BE2C (cell line): ENCODE results near the gene SFMBT2.

ENCODE experiments used
- DNase-seq: peaks from one replicate; pipeline ENCODE4 v3.0.0-alpha.2; 2020
- H3K27me3 ChIP-seq: fragments of 250-450 bp; sonication (Bioruptor Pico); 2 replicates; pipeline ENCODE4 v1.5.1; 2020; ENCODE audit warnings: mild to moderate bottlenecking
- H3K36me3 ChIP-seq: fragments of 250-450 bp; sonication (Bioruptor Pico); 2 replicates; pipeline ENCODE4 v1.5.1; 2020; ENCODE audit warnings: mild to moderate bottlenecking
- H3K4me1 ChIP-seq: fragments of 250-450 bp; sonication (Bioruptor Pico); 2 replicates; pipeline ENCODE4 v1.5.1; 2020
- H3K4me3 ChIP-seq: 2 replicates; pipeline ENCODE4 v1.5.1; 2011; ENCODE audit warnings: low read depth, low read length
- H3K9me3 ChIP-seq: fragments of 250-450 bp; sonication (Bioruptor Pico); 2 replicates; pipeline ENCODE4 v1.5.1; 2020
- TF ChIP-seq, protein P1 (sequence below): IDR thresholded peaks from 2 replicates; pipeline ENCODE4 v1.5.1; 2012; ENCODE audit warnings: mild to moderate bottlenecking, low read depth, low read length

Gene SFMBT2

DNA sequence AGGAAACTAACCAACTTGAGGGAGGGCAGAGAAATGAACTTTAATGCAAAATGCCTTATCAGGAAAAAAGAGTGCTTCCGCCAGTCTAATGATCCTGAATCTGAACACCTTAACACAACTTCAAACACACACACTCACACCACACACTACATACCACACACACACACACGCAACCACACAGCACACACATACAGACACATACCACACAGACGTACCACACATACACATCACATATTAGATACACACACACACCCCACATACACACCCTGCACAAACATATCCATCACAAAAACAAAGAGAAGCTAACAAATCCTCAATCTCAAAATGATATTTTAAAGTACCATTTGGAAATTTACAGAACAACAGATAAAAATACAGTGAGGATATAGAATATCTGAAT lies 175.5 kb downstream of the SFMBT2 start:
- H3K36me3 ChIP-seq: peaks cover 3% of the 10 kb centered on the region; the same call in 1 of the 2 replicates
- no peaks in the 10 kb centered on the region for H3K27me3 ChIP-seq
- TF ChIP-seq, protein P1, sequence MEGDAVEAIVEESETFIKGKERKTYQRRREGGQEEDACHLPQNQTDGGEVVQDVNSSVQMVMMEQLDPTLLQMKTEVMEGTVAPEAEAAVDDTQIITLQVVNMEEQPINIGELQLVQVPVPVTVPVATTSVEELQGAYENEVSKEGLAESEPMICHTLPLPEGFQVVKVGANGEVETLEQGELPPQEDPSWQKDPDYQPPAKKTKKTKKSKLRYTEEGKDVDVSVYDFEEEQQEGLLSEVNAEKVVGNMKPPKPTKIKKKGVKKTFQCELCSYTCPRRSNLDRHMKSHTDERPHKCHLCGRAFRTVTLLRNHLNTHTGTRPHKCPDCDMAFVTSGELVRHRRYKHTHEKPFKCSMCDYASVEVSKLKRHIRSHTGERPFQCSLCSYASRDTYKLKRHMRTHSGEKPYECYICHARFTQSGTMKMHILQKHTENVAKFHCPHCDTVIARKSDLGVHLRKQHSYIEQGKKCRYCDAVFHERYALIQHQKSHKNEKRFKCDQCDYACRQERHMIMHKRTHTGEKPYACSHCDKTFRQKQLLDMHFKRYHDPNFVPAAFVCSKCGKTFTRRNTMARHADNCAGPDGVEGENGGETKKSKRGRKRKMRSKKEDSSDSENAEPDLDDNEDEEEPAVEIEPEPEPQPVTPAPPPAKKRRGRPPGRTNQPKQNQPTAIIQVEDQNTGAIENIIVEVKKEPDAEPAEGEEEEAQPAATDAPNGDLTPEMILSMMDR: no peak
- DNase-seq: no peak
- no peaks in the 10 kb centered on the region for H3K9me3 ChIP-seq
- no peak overlapping the region for H3K4me3 ChIP-seq
- H3K4me1 ChIP-seq: no peaks in the 10 kb centered on the region; the same call in 1 of the 2 replicates

DNA sequence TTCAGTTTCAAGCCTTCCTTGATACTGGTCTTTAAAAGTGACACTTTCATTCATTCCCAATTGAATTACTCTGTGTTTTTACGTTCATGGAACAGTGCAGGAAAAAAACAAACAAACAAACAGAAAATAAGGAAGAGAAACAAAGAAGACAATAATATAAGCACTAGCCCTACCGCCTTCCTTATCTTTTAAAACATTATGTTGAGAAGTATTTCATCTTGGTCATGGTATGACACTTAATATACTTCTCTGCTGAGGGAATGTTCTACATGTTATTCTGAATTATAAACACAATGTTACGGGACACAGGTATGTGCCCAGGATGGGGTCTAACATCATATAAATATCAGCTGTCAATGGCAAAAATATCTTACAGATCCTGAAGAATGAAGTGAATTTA lies 176.7 kb downstream of the SFMBT2 start:
- TF ChIP-seq, protein P1: no peak
- Histone ChIP-seq H3K4me1 (no peaks in the 10 kb centered on the region; the same call in 1 of the 2 replicates), H3K36me3 (peaks cover 3% of the 10 kb centered on the region; the same call in 1 of the 2 replicates), H3K27me3 (no peaks in the 10 kb centered on the region), H3K9me3 (no peaks in the 10 kb centered on the region), H3K4me3 (no peak overlapping the region)
- DNase-seq: no peak

DNA sequence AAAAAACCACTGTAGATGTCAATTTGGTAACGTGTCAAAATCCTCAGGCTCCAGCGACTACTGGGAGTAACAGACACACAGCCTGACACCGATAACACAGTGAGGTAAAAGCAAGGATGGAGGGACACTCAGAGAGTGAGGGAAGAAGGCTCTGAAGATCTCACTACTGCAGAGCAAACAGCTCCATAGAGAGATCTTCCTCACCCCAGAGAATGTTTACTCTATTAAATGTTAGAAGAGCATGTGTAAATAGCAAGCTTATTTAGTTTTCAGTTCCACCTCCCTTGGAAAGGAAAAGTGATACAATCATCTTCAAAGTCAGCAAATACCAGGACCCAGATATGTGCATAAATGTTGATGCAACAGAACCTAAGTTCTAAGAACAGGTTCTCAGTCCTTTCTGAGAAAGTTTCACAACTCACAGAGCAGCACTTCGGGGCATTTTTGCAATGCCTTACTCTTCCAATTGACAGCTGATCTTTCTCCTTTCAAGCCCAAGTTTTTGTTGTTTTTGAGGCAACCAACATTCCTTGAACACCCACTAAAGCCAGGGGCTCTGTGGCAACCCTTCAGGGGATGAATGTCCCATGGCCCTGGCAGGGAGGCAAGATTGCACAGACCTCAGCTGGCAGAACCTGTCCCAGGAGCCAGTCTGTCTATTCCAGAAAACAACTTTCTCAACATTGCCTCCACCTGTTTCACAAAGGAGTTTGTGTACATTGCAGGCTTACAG lies 177.4 kb downstream of the SFMBT2 start:
- H3K27me3 ChIP-seq: no peaks in the 10 kb centered on the region
- no peaks in the 10 kb centered on the region for H3K9me3 ChIP-seq
- no peaks in the 10 kb centered on the region; the same call in 1 of the 2 replicates for H3K4me1 ChIP-seq
- H3K36me3 ChIP-seq: peaks cover 3% of the 10 kb centered on the region; the same call in 1 of the 2 replicates
- DNase-seq: no peak
- TF ChIP-seq, protein P1: no peak
- H3K4me3 ChIP-seq: no peak overlapping the region

DNA sequence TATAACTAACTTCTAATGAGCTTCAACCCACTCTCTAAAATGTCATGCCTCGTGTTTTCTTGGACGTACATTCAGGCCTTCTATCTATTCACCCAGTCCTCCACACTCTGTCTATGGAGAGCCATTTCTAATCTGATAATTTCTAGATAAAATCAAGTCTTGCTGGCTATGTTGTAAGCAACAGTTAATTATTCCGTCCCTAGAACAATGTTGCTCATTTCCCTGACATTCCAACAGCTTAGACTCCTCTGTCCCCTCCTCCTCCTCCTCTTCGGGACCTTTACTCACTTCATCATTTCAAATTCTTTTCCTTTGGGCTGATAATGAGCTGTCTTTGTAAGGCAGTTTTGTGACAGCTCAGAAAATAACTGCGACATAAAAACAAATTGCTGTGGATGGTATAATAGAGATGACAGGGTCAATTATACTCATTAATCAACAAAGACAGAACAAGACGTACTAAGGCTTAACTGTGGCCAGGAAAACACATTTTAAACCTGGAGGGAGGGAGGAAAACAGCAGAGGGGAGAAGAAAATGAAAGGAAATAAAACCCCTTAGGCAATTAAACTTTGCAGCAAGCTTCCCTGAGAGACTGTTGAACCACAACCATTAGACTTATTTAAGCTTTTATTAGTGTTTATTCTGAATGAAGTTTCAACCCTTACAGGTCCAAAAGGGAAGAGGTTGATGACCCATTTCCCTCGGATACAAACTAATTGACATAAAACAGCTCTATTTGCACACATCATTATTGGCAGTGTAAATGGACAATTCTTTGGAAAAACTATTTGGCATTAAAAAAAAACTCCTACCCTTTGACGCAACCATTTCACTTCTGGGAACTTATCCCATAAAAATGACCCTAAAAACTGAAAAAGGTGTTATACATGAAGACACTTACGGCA lies 179.1 kb downstream of the SFMBT2 start:
- H3K9me3 ChIP-seq: no peaks in the 10 kb centered on the region
- TF ChIP-seq, protein P1: no peak
- H3K4me3 ChIP-seq: no peak overlapping the region
- H3K36me3 ChIP-seq: peaks cover 8% of the 10 kb centered on the region; the same call in 1 of the 2 replicates
- H3K4me1 ChIP-seq: no peaks in the 10 kb centered on the region; the same call in 1 of the 2 replicates
- H3K27me3 ChIP-seq: no peaks in the 10 kb centered on the region
- no peak for DNase-seq

DNA sequence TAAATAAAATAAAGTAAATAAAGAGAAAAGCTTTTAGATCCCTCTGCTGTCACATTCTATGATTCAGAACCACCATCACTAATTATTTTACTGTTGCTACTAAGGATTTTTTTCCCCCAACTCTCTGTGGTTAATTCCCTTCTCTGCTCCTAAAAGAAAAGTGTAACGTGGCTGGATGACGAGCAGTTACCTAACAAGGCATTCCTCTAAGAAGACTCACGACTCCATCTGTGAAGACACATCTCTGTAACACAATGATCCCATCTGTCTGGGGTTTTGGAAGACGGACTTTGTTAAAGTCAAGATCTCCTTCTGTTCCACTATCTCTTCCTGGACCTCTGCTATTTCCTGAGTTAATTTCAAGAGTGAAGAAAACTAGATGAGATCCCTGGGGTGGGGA lies 179.9 kb downstream of the SFMBT2 start:
- TF ChIP-seq, protein P1: no peak
- no peaks in the 10 kb centered on the region; the same call in 1 of the 2 replicates for H3K4me1 ChIP-seq
- H3K9me3 ChIP-seq: no peaks in the 10 kb centered on the region
- H3K4me3 ChIP-seq: no peak overlapping the region
- no peaks in the 10 kb centered on the region for H3K27me3 ChIP-seq
- DNase-seq: no peak
- peaks cover 8% of the 10 kb centered on the region; the same call in 1 of the 2 replicates for H3K36me3 ChIP-seq
